Liver (tissue), 3 donors: ENCODE data around the gene AURKB.

Experiments
- EGR1 ChIP-seq, 2 donors: IDR thresholded peaks; 2 replicates each; pipeline ENCODE4 v1.6.1; 2016 to 2018; ENCODE audit warnings: antibody characterized with exemption in 2 of 2, low read depth in 2 of 2
- GABPA ChIP-seq, 2 donors: IDR thresholded peaks in 1 of 2; conservative IDR thresholded peaks in 1 of 2; 2 replicates each; pipeline ENCODE4 v1.6.1; 2016; ENCODE audit warnings: antibody characterized with exemption in 2 of 2, mild to moderate bottlenecking in 1 of 2, moderate library complexity in 1 of 2
- HNF4A ChIP-seq, 2 donors: conservative IDR thresholded peaks; 2 replicates each; pipeline ENCODE4 v1.6.1; 2016; ENCODE audit warnings: antibody characterized with exemption in 2 of 2, mild to moderate bottlenecking in 2 of 2
- RAD21 ChIP-seq, 2 donors: IDR thresholded peaks; 2 replicates each; pipeline ENCODE4 v1.6.1; 2016; ENCODE audit warnings: antibody characterized with exemption in 2 of 2, mild to moderate bottlenecking in 2 of 2
- REST ChIP-seq: IDR thresholded peaks from 2 replicates; pipeline ENCODE4 v1.6.1; 2016; ENCODE audit warnings: antibody characterized with exemption, mild to moderate bottlenecking
- SP1 ChIP-seq: IDR thresholded peaks from 2 replicates; pipeline ENCODE4 v1.6.1; 2018; ENCODE audit warnings: antibody characterized with exemption, mild to moderate bottlenecking
- TAF1 ChIP-seq: conservative IDR thresholded peaks from 2 replicates; pipeline ENCODE4 v1.6.1; 2016; ENCODE audit warnings: antibody characterized with exemption, mild to moderate bottlenecking
- YY1 ChIP-seq: IDR thresholded peaks from 2 replicates; pipeline ENCODE4 v1.6.1; 2016; ENCODE audit warnings: antibody characterized with exemption, mild to moderate bottlenecking
- ZBTB33 ChIP-seq: IDR thresholded peaks from 2 replicates; pipeline ENCODE4 v1.6.1; 2016; ENCODE audit warnings: antibody characterized with exemption
- TF ChIP-seq, protein P1 (sequence below): fragments of 150-350 bp; IDR thresholded peaks from 2 replicates; pipeline ENCODE4 v1.5.1; 2017; ENCODE audit warnings: improper control_type of control experiment, low read depth, low read length; ENCODE audit not compliant: missing input control
- donor health status: healthy.
- donor health status: healthy.

GRCh38 chr17:8176197-8176940, 34.0 kb downstream of the AURKB start, which contains the start of gene TMEM107:
- TF ChIP-seq REST (no peak), TAF1 (no peak), YY1 (no peak), EGR1 (IDR thresholded peaks at IDR 0.05; ENCODE audit: low read depth in 2 of 2) (no peak), ZBTB33 (peak; percentile 98), RAD21 (IDR thresholded peaks at IDR 0.05) (no peak), SP1 (no peak), GABPA (IDR thresholded peaks at IDR 0.05 in 1 of 2, conservative IDR thresholded peaks at IDR 0.05 in 1 of 2) (no peak), HNF4A (conservative IDR thresholded peaks at IDR 0.05) (no peak)
- TF ChIP-seq, protein P1, sequence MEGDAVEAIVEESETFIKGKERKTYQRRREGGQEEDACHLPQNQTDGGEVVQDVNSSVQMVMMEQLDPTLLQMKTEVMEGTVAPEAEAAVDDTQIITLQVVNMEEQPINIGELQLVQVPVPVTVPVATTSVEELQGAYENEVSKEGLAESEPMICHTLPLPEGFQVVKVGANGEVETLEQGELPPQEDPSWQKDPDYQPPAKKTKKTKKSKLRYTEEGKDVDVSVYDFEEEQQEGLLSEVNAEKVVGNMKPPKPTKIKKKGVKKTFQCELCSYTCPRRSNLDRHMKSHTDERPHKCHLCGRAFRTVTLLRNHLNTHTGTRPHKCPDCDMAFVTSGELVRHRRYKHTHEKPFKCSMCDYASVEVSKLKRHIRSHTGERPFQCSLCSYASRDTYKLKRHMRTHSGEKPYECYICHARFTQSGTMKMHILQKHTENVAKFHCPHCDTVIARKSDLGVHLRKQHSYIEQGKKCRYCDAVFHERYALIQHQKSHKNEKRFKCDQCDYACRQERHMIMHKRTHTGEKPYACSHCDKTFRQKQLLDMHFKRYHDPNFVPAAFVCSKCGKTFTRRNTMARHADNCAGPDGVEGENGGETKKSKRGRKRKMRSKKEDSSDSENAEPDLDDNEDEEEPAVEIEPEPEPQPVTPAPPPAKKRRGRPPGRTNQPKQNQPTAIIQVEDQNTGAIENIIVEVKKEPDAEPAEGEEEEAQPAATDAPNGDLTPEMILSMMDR, result no peak
